ENCODE results near the gene DCP1A. TPM values are rescaled to one million over a fixed set of nuclear protein-coding genes. Genes with fewer than 3 reads are reported as not detected.

The DCP1A gene
- total RNA-seq, 1 experiment from 2014 or later = 32.9 TPM

DNA sequence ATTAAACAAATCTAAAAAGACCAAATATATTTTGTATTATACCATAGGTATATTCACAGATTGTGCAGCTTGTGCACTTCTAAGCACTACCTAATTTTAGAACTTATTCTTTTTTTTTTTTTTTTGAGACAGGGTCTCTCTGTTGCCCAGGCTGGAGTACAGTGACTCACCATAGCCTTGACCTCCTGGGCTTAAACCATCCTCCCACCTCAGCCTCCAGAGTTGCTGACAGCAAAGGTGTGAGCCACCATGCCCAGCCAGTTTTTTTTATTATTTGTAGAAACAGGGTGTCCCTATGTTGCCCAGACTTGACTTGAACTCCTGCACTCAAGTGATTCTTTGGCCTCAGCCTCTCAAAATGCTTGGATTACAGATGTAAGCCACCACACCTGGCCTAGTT lies 79.6 kb downstream of the DCP1A start:
- intact Hi-C loops (cut with micrococcal nuclease; ENCODE audit: unreplicated experiment) = loop anchor here (5.0 kb wide), 1 partner anchor 110 kb away; no protein-coding TSS in a partner anchor
- Mint-ChIP-seq H3K36me3 (ENCODE audit: insufficient read depth, unreplicated experiment) (peaks cover 7% of the 10 kb centered on the region), H3K4me3 (ENCODE audit: unreplicated experiment) (no peak overlapping the region), H3K4me1 (ENCODE audit: low read depth, unreplicated experiment) (peaks cover 26% of the 10 kb centered on the region), H3K9me3 (ENCODE audit: unreplicated experiment) (no peaks in the 10 kb centered on the region), H3K27me3 (ENCODE audit: insufficient read depth, unreplicated experiment) (no peaks in the 10 kb centered on the region), H3K27ac (ENCODE audit: unreplicated experiment) (no peak overlapping the region)
- no peak for TF ChIP-seq CTCF (IDR thresholded peaks at IDR 0.05; ENCODE audit: insufficient read depth in 1 of 2, low read depth in 1 of 2, low read length in 1 of 2, severe bottlenecking in 1 of 2, unreplicated experiment in 1 of 2)
- Histone ChIP-seq H3K27me3 (replicated peaks; ENCODE audit: control insufficient read depth, insufficient read depth, low read length) (no peaks in the 10 kb centered on the region), H3K9me3 (no peaks in the 10 kb centered on the region), H3K4me3 (ENCODE audit: low read depth, low read length) (no peak overlapping the region), H3K4me1 (peaks cover 36% of the 10 kb centered on the region), H3K36me3 (ENCODE audit: control insufficient read depth, insufficient read depth, low read length) (no peaks in the 10 kb centered on the region)
- CTCF ChIA-PET = no interaction called here
- DNase-seq = no peak
- POLR2A ChIA-PET = no interaction called here
- BruUV-seq (replicated peaks) = no TSS peak

DNA sequence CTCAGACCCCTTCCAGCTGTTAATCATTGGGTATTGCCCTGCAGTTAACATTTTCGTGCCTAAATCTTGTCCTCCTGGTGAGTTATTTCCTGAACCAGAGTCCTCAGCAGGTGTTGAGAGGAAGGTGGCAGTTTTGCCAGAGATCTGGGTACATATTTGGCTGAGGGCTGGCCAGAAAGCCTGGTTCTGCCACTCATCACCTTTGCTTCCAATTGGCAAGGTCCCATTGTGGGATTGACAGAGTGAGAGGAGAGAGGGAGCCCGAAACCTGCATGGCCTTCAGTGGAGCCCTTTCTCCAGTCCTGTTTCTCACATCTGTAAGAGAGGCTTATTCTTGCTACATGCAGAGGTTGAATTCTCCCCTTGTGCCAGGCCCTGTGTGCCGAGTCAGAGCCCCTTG lies 82.6 kb downstream of the DCP1A start:
- H3K27me3 Mint-ChIP-seq (ENCODE audit: insufficient read depth, unreplicated experiment) = no peaks in the 10 kb centered on the region
- H3K36me3 ChIP-seq (ENCODE audit: control insufficient read depth, insufficient read depth, low read length) = no peaks in the 10 kb centered on the region
- no peaks in the 10 kb centered on the region for H3K9me3 ChIP-seq
- peaks cover 2% of the 10 kb centered on the region for H3K36me3 Mint-ChIP-seq (ENCODE audit: insufficient read depth, unreplicated experiment)
- no peak overlapping the region for H3K4me3 Mint-ChIP-seq (ENCODE audit: unreplicated experiment)
- ChIA-PET CTCF (interaction anchor here (0.6 kb wide), 1 partner anchor 314 kb away, joined by 4 read pairs; no protein-coding TSS in a partner anchor), POLR2A (no interaction called here)
- H3K9me3 Mint-ChIP-seq (ENCODE audit: unreplicated experiment) = no peaks in the 10 kb centered on the region
- TF ChIP-seq CTCF (IDR thresholded peaks at IDR 0.05; ENCODE audit: insufficient read depth in 1 of 2, low read depth in 1 of 2, low read length in 1 of 2, severe bottlenecking in 1 of 2, unreplicated experiment in 1 of 2) = no peak
- H3K27me3 ChIP-seq (replicated peaks; ENCODE audit: control insufficient read depth, insufficient read depth, low read length) = no peaks in the 10 kb centered on the region
- no peak for DNase-seq
- peak overlapping the region; percentile 39 for H3K27ac Mint-ChIP-seq (ENCODE audit: unreplicated experiment)
- intact Hi-C loops (cut with micrococcal nuclease; ENCODE audit: unreplicated experiment) = loop anchor here (5.0 kb wide), 1 partner anchor 107 kb away; no protein-coding TSS in a partner anchor
- H3K4me1 ChIP-seq = peaks cover 24% of the 10 kb centered on the region
- H3K4me3 ChIP-seq (ENCODE audit: low read depth, low read length) = no peak overlapping the region
- no TSS peak for BruUV-seq (replicated peaks)
- H3K4me1 Mint-ChIP-seq (ENCODE audit: low read depth, unreplicated experiment) = peaks cover 25% of the 10 kb centered on the region

- Mint-ChIP-seq H3K27me3 (ENCODE audit: insufficient read depth, unreplicated experiment) (no peaks in the 10 kb centered on the region), H3K27ac (ENCODE audit: unreplicated experiment) (no peak overlapping the region), H3K4me1 (ENCODE audit: low read depth, unreplicated experiment) (peaks cover 28% of the 10 kb centered on the region), H3K9me3 (ENCODE audit: unreplicated experiment) (no peaks in the 10 kb centered on the region), H3K36me3 (ENCODE audit: insufficient read depth, unreplicated experiment) (no peaks in the 10 kb centered on the region), H3K4me3 (ENCODE audit: unreplicated experiment) (no peak overlapping the region)
- peaks cover 21% of the 10 kb centered on the region for H3K4me1 ChIP-seq
- intact Hi-C loops (cut with micrococcal nuclease; ENCODE audit: unreplicated experiment) = no loop called here
- CTCF ChIA-PET = interaction anchor here (0.6 kb wide), 1 partner anchor 12 kb away, joined by 3 read pairs; no protein-coding TSS in a partner anchor
- no peak for DNase-seq
- BruUV-seq (replicated peaks) = no TSS peak
- no peaks in the 10 kb centered on the region for H3K27me3 ChIP-seq (replicated peaks; ENCODE audit: control insufficient read depth, insufficient read depth, low read length)
- H3K4me3 ChIP-seq (ENCODE audit: low read depth, low read length) = no peak overlapping the region
- POLR2A ChIA-PET = no interaction called here
- H3K36me3 ChIP-seq (ENCODE audit: control insufficient read depth, insufficient read depth, low read length) = no peaks in the 10 kb centered on the region
- no peaks in the 10 kb centered on the region for H3K9me3 ChIP-seq
- no peak for TF ChIP-seq CTCF (IDR thresholded peaks at IDR 0.05; ENCODE audit: insufficient read depth in 1 of 2, low read depth in 1 of 2, low read length in 1 of 2, severe bottlenecking in 1 of 2, unreplicated experiment in 1 of 2)
Measured at GRCh38 chr3:53263907-53264306, 83.4 kb downstream of the DCP1A start.
